ENCODE data around the gene ATXN7L3. TPM values are rescaled to one million over a fixed set of nuclear protein-coding genes. Genes with fewer than 3 reads are reported as not detected.

ATXN7L3 gene
- total and polyA plus RNA-seq, 9 of the 15 experiments (the other 6 are each of a cell fraction or from before 2014, with no cell fraction given), result 0.62 to 66.1 (median 33.2) TPM

- TF ChIP-seq ZNF398 (CRISPR knock-in tag; IDR thresholded peaks at IDR 0.05) (no peak), NR2F6 (CRISPR knock-in tag; IDR thresholded peaks at IDR 0.05) (no peak), MCM7 (IDR thresholded peaks at IDR 0.05) (no peak), POLR2H (tag; IDR thresholded peaks at IDR 0.05; ENCODE audit: low read depth) (no peak), ZFP30 (CRISPR knock-in tag; IDR thresholded peaks at IDR 0.05; ENCODE audit: borderline replicate concordance) (no peak), THRB (CRISPR knock-in tag; conservative IDR thresholded peaks at IDR 0.05) (peak; percentile 98), PRDM10 (IDR thresholded peaks at IDR 0.05; ENCODE audit: partially characterized antibody) (no peak), OTX1 (CRISPR knock-in tag; IDR thresholded peaks at IDR 0.05) (peak; percentile 69; the same call in 1 of the 2 replicates), ATF1 (CRISPR knock-in tag; IDR thresholded peaks at IDR 0.05) (no peak), ATF1 (tag; IDR thresholded peaks at IDR 0.05) (no peak), MCM5 (IDR thresholded peaks at IDR 0.05; ENCODE audit: low read depth) (no peak), JUND (IDR thresholded peaks at IDR 0.05; ENCODE audit: borderline replicate concordance, low read depth, low read length) (no peak), JUND (tag; IDR thresholded peaks at IDR 0.05; ENCODE audit: borderline replicate concordance, low read depth, low read length) (no peak), POLR2A (conservative IDR thresholded peaks at IDR 0.05) (peak; percentile 71), ELF4 (CRISPR knock-in tag; IDR thresholded peaks at IDR 0.05) (peak; percentile 87)
Observed at GRCh38 chr17:44213403-44214229, 13.9 kb upstream of the ATXN7L3 start (continued).

All from K562 (cell line).